Left lobe of liver (tissue), 2 donors: ENCODE measurements around the gene TRMT6. TPM values are rescaled to one million over a fixed set of nuclear protein-coding genes. Genes with fewer than 3 reads are reported as not detected.
A peak's percentile ranks its signal among the peaks of the same experiment; 100 is the strongest.

Experiments
- ATAC-seq: fragments of 200-7000 bp; cut with Tn5 transposase; one replicate; pipeline ENCODE4 v1.9.1; 2020; ENCODE audit warnings: mild to moderate bottlenecking, moderate library complexity
- DNase-seq: peaks from one replicate; pipeline ENCODE4 v3.0.0-alpha.2; 2020; ENCODE audit warnings: low spot score
- total RNA-seq: library from RNA; stranded (reverse); gene quantifications from one replicate; pipeline ENCODE4 v1.2.1, GENCODE V29; 2021
- donor health status: DM: no; HTN: no; CAD: no; lungs with moderate emphysema.
- donor health status: DM: no; HTN: yes; CAD: no.

TRMT6 gene
- total RNA-seq, 1 donor from 2014 or later = 2.7 TPM

GRCh38 chr20:5949943-5950270, 426 bp downstream of the TRMT6 start:
- DNase-seq (no peak), ATAC-seq (no peak)

- ATAC-seq (no peak), DNase-seq (no peak)
These were observed 3.1 kb downstream of the TRMT6 start for GRCh38 chr20:5947276-5947675.

- ATAC-seq (no peak), DNase-seq (no peak)
These were observed 4.4 kb downstream of the TRMT6 start for GRCh38 chr20:5945963-5946362.

- ATAC-seq = no peak
- DNase-seq = no peak
These were observed 11.8 kb downstream of the TRMT6 start for GRCh38 chr20:5938456-5939029.

- DNase-seq (no peak), ATAC-seq (no peak)
These were observed 14.1 kb downstream of the TRMT6 start for GRCh38 chr20:5936238-5936637.

- ATAC-seq (no peak), DNase-seq (no peak)
These were observed 14.9 kb downstream of the TRMT6 start for GRCh38 chr20:5935384-5935783.

- ATAC-seq (peak; percentile 58), DNase-seq (no peak)
These were observed 16.4 kb downstream of the TRMT6 start for GRCh38 chr20:5933802-5934436.

- ATAC-seq = no peak
- no peak for DNase-seq
These were observed 17.5 kb downstream of the TRMT6 start for GRCh38 chr20:5932796-5933195.

GRCh38 chr20:5931411-5931810, 18.9 kb downstream of the TRMT6 start:
- DNase-seq = no peak
- ATAC-seq = no peak

- no peak for DNase-seq
- ATAC-seq = no peak
These were observed 21.3 kb downstream of the TRMT6 start for GRCh38 chr20:5928836-5929715.

- ATAC-seq (no peak), DNase-seq (no peak)
These were observed 22.4 kb downstream of the TRMT6 start for GRCh38 chr20:5927749-5928462.

- DNase-seq = no peak
- no peak for ATAC-seq
These were observed 24.8 kb downstream of the TRMT6 start for GRCh38 chr20:5925551-5925950.

GRCh38 chr20:5923493-5923892, 26.8 kb downstream of the TRMT6 start:
- no peak for ATAC-seq
- no peak for DNase-seq

GRCh38 chr20:5920581-5920980, 29.8 kb downstream of the TRMT6 start:
- DNase-seq (no peak), ATAC-seq (no peak)

GRCh38 chr20:5919626-5920544, 30.4 kb downstream of the TRMT6 start:
- DNase-seq = no peak
- no peak for ATAC-seq

GRCh38 chr20:5918856-5919625, 31.3 kb downstream of the TRMT6 start:
- DNase-seq (no peak), ATAC-seq (no peak)

- no peak for ATAC-seq
- no peak for DNase-seq
These were observed 35.5 kb downstream of the TRMT6 start for GRCh38 chr20:5914859-5915258.

GRCh38 chr20:5913166-5913565, 37.2 kb downstream of the TRMT6 start:
- ATAC-seq = no peak
- DNase-seq = no peak

GRCh38 chr20:5910186-5910585, 40.1 kb downstream of the TRMT6 start:
- DNase-seq = no peak
- no peak for ATAC-seq

- ATAC-seq (no peak), DNase-seq (no peak)
These were observed 41.4 kb downstream of the TRMT6 start for GRCh38 chr20:5908981-5909380.
